ENCODE data around the gene LMF2. TPM values are rescaled to one million over a fixed set of nuclear protein-coding genes. Genes with fewer than 3 reads are reported as not detected.
"Not testable (repeated sequence)": the region's sequence is repeated elsewhere in the genome, so short reads cannot be mapped to it uniquely, and the experiment has no call there.

LMF2 gene
- total and polyA plus RNA-seq, 4 donors, result 20.0 to 123 (median 53.9) TPM

- no peaks in the 10 kb centered on the region for H3K27me3 ChIP-seq (ENCODE audit: control insufficient read depth in 1 of 2, insufficient read depth in 2 of 2, low read length in 1 of 2)
- intact Hi-C loops (cut with DNase I), result no loop called here
- WGBS, 2 donors, result 6 to 9% methylated on average over 35 of the region's 35 CpGs
Observed at GRCh38 chr22:50547263-50547985, 39.9 kb upstream of the LMF2 start.

DNA sequence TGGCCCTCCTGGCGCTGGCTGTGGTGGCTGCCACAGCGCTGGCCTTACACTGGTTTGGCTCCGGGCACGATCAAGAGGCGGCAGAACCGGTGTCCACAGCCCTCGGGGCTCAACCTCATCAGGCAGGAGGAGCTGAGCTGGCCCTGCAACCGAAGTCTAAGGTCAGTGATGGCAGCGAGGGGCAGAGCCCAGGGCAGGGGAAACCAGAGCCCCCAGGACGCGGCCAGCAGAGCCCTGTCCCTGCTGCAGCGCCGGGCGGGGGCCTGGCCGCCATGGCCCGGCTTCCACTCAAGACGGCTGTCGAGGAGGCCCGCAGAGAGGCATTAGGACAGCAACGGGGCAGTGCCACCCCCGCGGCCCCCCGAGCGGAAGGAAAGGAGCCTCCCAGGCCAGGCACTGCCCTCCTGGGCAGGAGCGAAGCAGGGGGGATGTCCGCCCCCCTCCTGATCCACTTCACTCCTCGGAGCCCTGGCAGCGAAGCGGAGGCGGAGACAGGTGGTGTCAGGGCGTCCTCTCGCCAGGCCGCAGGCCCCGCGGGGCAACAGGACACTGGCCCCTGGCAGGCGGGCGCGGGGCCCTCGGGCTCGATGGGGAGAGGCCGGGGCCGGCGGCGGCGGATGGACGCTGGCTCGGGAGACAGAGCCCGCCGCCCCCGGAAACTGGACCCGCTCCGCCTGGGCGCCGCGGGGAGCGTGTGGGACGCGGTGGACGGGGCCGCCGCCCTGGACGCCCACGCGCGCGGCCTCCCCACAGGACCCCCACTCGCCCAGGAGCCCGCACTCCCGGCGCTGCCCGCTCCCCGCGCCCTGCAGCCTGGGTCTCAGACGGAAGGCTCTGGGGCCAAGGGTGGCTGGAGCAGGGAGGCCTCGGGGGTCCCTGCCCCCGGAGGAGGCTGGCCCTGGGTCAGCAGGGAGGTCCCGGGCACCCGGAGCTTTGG, 39.1 kb upstream of the LMF2 start:
- ATAC-seq (ENCODE audit: low FRiP score) (no peak), DNase-seq (peak; percentile 51 to 75)
- Histone ChIP-seq H3K27ac (ENCODE audit: low read depth in 1 of 2, low read length in 2 of 2) (no peak overlapping the region), H3K4me1 (ENCODE audit: control insufficient read depth in 1 of 2, insufficient read depth in 2 of 2, low read length in 2 of 2) (no peaks in the 10 kb centered on the region), H3K36me3 (ENCODE audit: control insufficient read depth in 1 of 2, insufficient read depth in 2 of 2, low read length in 1 of 2) (no peaks in the 10 kb centered on the region), H3K9me3 (ENCODE audit: control insufficient read depth, low read length) (no peaks in the 10 kb centered on the region), H3K27me3 (ENCODE audit: control insufficient read depth in 1 of 2, insufficient read depth in 2 of 2, low read length in 1 of 2) (no peaks in the 10 kb centered on the region), H3K4me3 (ENCODE audit: low read length in 2 of 2) (no peak overlapping the region)
- intact Hi-C loops (cut with DNase I), result no loop called here
- WGBS, 2 donors, result 49 to 58% methylated on average over 50 to 78 of the region's 78 CpGs

More at GRCh38 chr22:50547263-50547985, 39.9 kb upstream of the LMF2 start:
- H3K4me1 ChIP-seq (ENCODE audit: control insufficient read depth in 1 of 2, insufficient read depth in 2 of 2, low read length in 2 of 2), result no peaks in the 10 kb centered on the region
- H3K27ac ChIP-seq (ENCODE audit: low read depth in 1 of 2, low read length in 2 of 2), result no peak overlapping the region
- peak in 1 of 2 donors; percentile 50 for DNase-seq
- H3K36me3 ChIP-seq (ENCODE audit: control insufficient read depth in 1 of 2, insufficient read depth in 2 of 2, low read length in 1 of 2), result no peaks in the 10 kb centered on the region
- H3K4me3 ChIP-seq (ENCODE audit: low read length in 2 of 2), result no peak overlapping the region
- no peak for ATAC-seq (ENCODE audit: low FRiP score)
- H3K9me3 ChIP-seq (ENCODE audit: control insufficient read depth, low read length), result no peaks in the 10 kb centered on the region

DNA sequence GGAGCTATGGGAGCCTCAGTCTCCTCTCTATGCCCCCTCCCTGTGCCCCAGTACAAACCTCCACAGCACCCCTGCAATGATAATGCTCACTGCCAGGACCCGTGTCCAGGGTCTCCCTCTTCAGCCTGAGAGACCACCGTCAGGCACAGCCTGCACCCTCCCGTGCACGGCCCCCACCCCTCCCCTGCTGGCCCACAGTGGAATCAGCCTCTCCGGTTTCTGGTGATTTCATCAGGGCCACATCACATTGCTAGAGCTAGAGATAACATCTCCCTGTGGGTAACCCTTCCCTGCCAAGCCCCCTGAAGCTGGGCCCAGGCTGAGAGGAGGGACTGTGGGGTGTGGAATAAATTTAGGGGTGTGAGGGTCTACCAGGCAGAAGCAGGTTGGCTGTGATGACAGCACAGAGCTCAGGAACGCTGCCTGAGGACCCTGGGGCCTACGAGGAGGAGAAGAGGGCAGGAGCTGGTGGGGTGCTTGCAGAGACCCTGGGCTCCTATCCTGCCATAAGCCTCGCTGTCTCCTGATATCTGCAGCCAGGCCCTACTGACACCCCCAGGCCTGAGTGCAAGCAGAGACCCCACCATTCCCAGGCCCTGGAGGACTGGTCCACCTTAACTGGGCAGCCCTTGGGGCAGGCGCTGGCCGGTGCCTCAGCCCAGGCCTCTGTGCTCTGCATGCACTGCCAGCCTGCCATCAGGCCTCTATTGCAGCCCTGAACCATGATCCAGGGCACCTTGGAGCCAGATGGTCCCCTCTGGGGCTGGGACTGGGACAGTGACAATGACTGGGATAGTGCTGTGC, 38.2 kb upstream of the LMF2 start, which contains the start of gene KLHDC7B:
Gene KLHDC7B (plus strand): TSS at position 378 of the 804 bp plus-strand sequence. CDS start 345 bp downstream, at position 723.
- Histone ChIP-seq H3K4me3 (ENCODE audit: low read length in 2 of 2) (no peak within 1 kb of the TSS), H3K36me3 (ENCODE audit: control insufficient read depth in 1 of 2, insufficient read depth in 2 of 2, low read length in 1 of 2) (no peaks in the 10 kb centered on the region), H3K27me3 (ENCODE audit: control insufficient read depth in 1 of 2, insufficient read depth in 2 of 2, low read length in 1 of 2) (no peaks in the 10 kb centered on the region), H3K27ac (ENCODE audit: low read depth in 1 of 2, low read length in 2 of 2) (no peak within 1 kb of the TSS), H3K4me1 (ENCODE audit: control insufficient read depth in 1 of 2, insufficient read depth in 2 of 2, low read length in 2 of 2) (no peaks in the 10 kb centered on the region), H3K9me3 (ENCODE audit: control insufficient read depth, low read length) (no peaks in the 10 kb centered on the region)
- ATAC-seq (ENCODE audit: low FRiP score) (no peak), DNase-seq (peak in 1 of 2 donors; percentile 44)
- WGBS, 2 donors, result 73 to 76% methylated on average over 10 of the region's 10 CpGs
- intact Hi-C loops (cut with DNase I), result no loop called here

GRCh38 chr22:50544746-50545253, 37.3 kb upstream of the LMF2 start:
- H3K9me3 ChIP-seq (ENCODE audit: control insufficient read depth, low read length), result no peaks in the 10 kb centered on the region
- H3K27ac ChIP-seq (ENCODE audit: low read depth in 1 of 2, low read length in 2 of 2), result no peak overlapping the region
- H3K4me1 ChIP-seq (ENCODE audit: control insufficient read depth in 1 of 2, insufficient read depth in 2 of 2, low read length in 2 of 2), result no peaks in the 10 kb centered on the region
- 84 to 88% methylated on average over 5 of the region's 5 CpGs for WGBS, 2 donors
- intact Hi-C loops (cut with DNase I), result no loop called here
- no peaks in the 10 kb centered on the region for H3K36me3 ChIP-seq (ENCODE audit: control insufficient read depth in 1 of 2, insufficient read depth in 2 of 2, low read length in 1 of 2)
- H3K27me3 ChIP-seq (ENCODE audit: control insufficient read depth in 1 of 2, insufficient read depth in 2 of 2, low read length in 1 of 2), result no peaks in the 10 kb centered on the region
- H3K4me3 ChIP-seq (ENCODE audit: low read length in 2 of 2), result no peak overlapping the region
- no peak for ATAC-seq (ENCODE audit: low FRiP score)
- peak in 1 of 2 donors; percentile 47 for DNase-seq

- intact Hi-C loops (cut with DNase I), result no loop called here
- DNase-seq (peak; percentile 85 to 92), ATAC-seq (ENCODE audit: low FRiP score) (no peak)
- no peak overlapping the region for H3K27ac ChIP-seq (ENCODE audit: low read depth in 1 of 2, low read length in 2 of 2)
- WGBS, 2 donors, result 3 to 6% methylated on average over 52 of the region's 52 CpGs
- no peak overlapping the region for H3K4me3 ChIP-seq (ENCODE audit: low read length in 2 of 2)
- no peaks in the 10 kb centered on the region for H3K27me3 ChIP-seq (ENCODE audit: control insufficient read depth in 1 of 2, insufficient read depth in 2 of 2, low read length in 1 of 2)
- no peaks in the 10 kb centered on the region for H3K9me3 ChIP-seq (ENCODE audit: control insufficient read depth, low read length)
- H3K4me1 ChIP-seq (ENCODE audit: control insufficient read depth in 1 of 2, insufficient read depth in 2 of 2, low read length in 2 of 2), result no peaks in the 10 kb centered on the region
- no peaks in the 10 kb centered on the region for H3K36me3 ChIP-seq (ENCODE audit: control insufficient read depth in 1 of 2, insufficient read depth in 2 of 2, low read length in 1 of 2)
Observed at GRCh38 chr22:50544078-50544745, 36.7 kb upstream of the LMF2 start.

DNA sequence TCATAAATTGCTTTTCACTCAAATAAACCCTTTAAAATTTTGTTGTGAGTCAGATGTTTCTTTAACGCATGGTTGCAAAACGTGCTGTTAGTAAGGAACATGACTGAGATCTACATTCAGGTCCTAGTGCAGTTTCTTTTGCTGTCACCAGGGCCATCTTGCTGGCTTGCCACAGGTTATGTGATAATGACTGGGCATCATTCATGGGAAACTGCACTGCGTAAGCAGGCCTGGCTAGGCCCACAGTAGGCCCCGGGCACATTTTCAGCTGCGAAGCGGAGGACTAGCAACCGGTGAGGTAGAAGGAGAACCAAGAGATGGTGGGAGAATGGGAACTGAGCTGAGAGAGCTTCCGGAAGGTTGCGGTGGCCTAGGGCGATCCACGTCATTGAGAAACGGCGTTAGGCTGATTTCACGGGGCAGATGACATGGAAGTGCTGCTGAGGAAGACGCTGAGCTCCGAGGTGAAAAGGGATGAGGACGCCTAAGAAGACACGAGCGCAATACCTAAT, 35.0 kb upstream of the LMF2 start:
- Histone ChIP-seq H3K4me1 (ENCODE audit: control insufficient read depth in 1 of 2, insufficient read depth in 2 of 2, low read length in 2 of 2) (no peaks in the 10 kb centered on the region), H3K9me3 (ENCODE audit: control insufficient read depth, low read length) (no peaks in the 10 kb centered on the region), H3K27me3 (ENCODE audit: control insufficient read depth in 1 of 2, insufficient read depth in 2 of 2, low read length in 1 of 2) (no peaks in the 10 kb centered on the region), H3K27ac (ENCODE audit: low read depth in 1 of 2, low read length in 2 of 2) (no peak overlapping the region), H3K36me3 (ENCODE audit: control insufficient read depth in 1 of 2, insufficient read depth in 2 of 2, low read length in 1 of 2) (no peaks in the 10 kb centered on the region), H3K4me3 (ENCODE audit: low read length in 2 of 2) (no peak overlapping the region)
- ATAC-seq (ENCODE audit: low FRiP score) (peak; percentile 4), DNase-seq (peak in 1 of 2 donors; percentile 77)
- intact Hi-C loops (cut with DNase I), result no loop called here
- 93 to 94% methylated on average over 19 of the region's 19 CpGs for WGBS, 2 donors

GRCh38 chr22:50541667-50542026, 34.1 kb upstream of the LMF2 start:
- intact Hi-C loops (cut with DNase I); H3K9me3 ChIP-seq (ENCODE audit: control insufficient read depth, low read length); H3K36me3 ChIP-seq (ENCODE audit: control insufficient read depth in 1 of 2, insufficient read depth in 2 of 2, low read length in 1 of 2); H3K27me3 ChIP-seq (ENCODE audit: control insufficient read depth in 1 of 2, insufficient read depth in 2 of 2, low read length in 1 of 2); H3K27ac ChIP-seq (ENCODE audit: low read depth in 1 of 2, low read length in 2 of 2); H3K4me3 ChIP-seq (ENCODE audit: low read length in 2 of 2); ATAC-seq (ENCODE audit: low FRiP score); H3K4me1 ChIP-seq (ENCODE audit: control insufficient read depth in 1 of 2, insufficient read depth in 2 of 2, low read length in 2 of 2): not testable (repeated sequence)
- WGBS, 2 donors, result 78 to 83% methylated on average over 5 of the region's 5 CpGs
- DNase-seq, result peak in 1 of 2 donors; percentile 76

Measured in aorta (tissue), 5 donors.